NK-92 (cell line): ENCODE data around the gene HSPA1A.
"Not testable (repeated sequence)": the region's sequence is repeated elsewhere in the genome, so short reads cannot be mapped to it uniquely, and the experiment has no call there.

Source experiments
- DNase-seq: peaks from one replicate; lab custom pipeline; 2025; ENCODE audit not compliant: unreplicated experiment; lab: John Stamatoyannopoulos, UW

The HSPA1A gene

GRCh38 chr6:31834367-31835250 is 19.3 kb downstream of the HSPA1A start:
- no peak for DNase-seq

DNA sequence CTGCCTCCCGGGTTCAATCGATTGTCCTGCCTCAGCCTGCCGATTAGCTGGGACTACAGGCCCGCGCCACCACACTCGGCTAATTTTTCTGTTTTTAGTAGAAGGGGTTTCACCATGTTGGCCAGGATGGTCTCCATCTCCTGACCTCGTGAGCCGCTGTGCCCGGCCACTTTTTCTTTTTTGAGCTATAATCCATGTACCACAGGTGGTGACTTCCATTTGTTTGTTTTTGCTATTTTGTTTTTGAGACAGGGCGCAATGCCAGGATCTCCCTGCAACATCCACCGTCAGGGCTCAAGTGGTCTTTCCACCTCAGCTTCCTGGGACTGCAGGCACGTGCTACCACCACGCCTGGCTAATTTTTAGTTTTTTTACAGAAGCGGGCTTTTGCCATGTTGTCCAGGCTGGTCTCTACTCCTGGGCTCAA is 20.7 kb downstream of the HSPA1A start:
- DNase-seq = no peak

- DNase-seq = no peak
Measured at GRCh38 chr6:31836474-31837368, 21.4 kb downstream of the HSPA1A start.

DNA sequence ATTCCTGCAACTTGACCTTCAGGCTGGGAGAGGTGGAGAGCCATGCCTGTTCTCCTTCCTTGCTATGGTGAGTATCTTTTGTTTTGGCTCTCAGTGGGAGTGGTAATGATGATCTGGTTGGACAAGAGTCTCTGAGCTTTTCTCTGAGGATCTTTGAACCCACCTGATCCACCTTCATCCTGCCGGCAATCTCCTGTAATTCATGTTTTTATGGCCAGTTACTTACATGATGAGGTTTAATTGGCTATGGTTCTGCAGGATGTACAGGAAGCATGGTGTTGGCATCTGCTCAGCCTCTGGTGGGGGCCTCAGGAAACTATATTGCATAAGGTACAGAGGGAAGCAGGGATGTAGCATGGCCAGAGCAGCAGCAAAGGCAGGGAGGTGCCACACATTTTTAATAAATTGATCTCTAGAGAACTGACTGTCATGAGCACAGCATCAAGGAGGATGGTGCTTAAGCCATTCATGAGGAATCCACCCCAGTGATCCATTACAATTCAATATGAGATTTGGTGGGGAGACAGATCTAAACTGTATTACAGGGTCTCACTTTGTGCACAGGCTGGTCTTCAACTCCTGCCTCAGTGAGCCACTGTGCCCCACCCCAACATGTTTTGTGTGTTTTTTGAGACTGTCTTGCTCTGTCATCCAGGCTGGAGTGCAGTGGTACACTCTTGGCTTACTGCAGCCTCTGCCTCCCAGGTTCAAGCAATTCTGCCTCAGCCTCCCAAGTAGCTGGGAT is 22.2 kb downstream of the HSPA1A start:
- DNase-seq = no peak

DNA sequence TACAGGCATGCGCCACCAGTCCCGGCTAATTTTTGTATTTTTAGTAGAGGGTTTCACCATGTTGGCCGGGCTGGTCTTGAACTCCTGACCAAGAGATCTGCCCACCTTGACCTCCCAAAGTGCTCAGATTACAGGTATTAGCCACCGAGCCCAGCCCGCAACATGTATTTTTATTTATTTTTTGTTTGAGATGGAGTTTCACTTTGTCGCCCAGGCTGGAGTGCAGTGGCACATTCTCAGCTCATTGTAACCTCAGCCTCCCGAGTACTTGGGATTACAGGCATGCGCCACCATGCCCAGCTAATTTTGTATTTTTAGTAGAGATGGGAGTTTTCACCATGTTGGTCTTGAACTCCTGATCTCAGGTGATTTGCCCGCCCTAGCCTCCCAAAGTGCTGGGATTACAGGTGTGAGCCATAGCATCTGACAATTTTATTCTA is 22.8 kb downstream of the HSPA1A start:
- not testable (repeated sequence) for DNase-seq

GRCh38 chr6:31838968-31839367 is 23.6 kb downstream of the HSPA1A start:
- DNase-seq = no peak

DNA sequence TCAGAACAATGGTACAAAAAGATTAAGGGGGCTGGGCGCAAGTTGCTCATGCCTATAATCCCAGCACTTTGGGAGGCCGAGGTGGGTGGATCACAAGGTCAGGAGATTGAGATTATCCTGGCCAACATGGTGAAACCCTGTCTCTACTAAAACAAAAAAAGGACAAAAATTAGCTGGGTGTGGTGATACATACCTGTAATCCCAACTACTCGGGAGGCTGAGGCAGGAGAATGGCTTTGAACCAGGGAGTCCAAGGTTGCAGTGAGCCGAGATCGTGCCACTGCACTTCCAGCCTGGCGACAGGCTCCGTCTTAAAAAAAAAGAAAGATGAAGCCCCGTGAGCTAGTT is 24.4 kb downstream of the HSPA1A start:
- DNase-seq = not testable (repeated sequence)

DNA sequence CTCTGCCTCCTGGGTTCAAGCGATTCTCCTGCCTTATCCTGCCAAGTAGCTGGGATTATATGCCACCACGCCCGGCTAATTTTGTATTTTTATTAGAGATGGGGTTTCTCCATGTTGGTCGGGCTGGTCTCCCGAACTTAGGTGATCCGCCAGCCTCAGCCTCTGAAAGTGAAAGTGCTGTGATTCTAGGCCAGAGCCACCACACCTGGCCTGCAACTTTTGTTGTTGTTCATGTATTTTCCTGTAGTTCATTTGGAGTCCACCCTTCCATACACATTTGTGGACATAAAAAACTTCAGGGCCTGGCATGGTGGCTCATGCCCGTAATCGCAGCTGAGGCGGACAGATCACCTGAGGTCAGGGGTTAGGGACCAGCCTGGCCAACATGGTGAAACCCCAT is 26.7 kb downstream of the HSPA1A start:
- DNase-seq = no peak

DNA sequence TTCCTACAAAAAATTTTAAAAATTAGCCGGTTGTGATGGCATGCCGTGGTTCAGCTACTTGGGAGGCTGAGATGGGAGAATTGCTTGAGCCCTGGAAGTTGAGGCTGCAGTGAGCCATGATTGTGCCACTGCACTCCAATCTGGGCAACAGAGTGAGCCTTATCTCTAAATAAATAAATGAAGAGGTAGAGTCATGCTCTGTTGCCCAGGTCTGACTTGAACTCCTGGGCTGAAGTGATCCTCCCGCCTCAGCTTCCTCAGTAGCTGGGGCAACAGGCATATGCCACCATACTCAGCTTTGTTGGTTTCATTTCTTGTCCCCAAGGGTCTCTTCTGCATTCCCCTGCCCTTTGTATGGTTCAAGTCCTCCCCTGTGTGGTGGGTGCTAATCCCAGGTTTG is 29.2 kb downstream of the HSPA1A start:
- DNase-seq = no peak

GRCh38 chr6:31847276-31847978 is 32.1 kb downstream of the HSPA1A start:
- DNase-seq = no peak

- no peak for DNase-seq
Measured at GRCh38 chr6:31850765-31851484, 35.6 kb downstream of the HSPA1A start.

- no peak for DNase-seq
Measured at GRCh38 chr6:31851485-31851832, 36.1 kb downstream of the HSPA1A start.

DNA sequence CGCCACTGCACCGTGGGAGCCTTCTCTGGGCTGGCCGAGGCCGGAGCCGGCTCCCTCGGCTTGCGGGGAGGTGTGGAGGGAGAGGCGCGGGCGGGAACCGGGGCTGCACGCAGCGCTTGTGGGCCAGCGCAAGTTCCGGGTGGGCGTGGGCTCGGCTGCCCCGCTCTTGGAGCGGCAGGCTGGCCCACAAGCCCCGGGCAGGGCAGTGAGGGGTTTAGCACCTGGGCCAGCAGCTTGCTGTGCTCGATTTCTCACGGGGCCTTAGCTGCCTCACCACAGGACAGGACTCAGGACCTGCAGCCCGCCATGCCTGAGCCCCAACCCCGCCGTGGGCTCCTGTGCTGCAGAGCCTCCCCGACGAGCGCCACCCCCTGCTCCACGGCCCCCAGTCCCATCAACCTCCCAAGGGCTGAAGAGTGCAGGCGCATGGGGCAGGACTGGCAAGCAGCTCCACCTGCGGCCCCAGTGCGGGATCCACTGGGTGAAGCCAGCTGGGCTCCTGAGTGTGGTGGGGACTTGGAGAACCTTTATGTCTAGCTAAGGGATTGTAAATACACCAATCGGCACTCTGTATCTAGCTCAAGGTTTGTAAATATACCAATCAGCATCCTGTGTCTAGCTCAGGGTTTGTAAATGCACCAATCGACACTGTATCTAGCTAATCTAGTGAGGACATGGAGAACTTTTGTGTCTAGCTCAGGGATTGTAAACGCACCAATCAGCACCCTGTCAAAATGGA is 36.8 kb downstream of the HSPA1A start:
- DNase-seq = not testable (repeated sequence)

DNA sequence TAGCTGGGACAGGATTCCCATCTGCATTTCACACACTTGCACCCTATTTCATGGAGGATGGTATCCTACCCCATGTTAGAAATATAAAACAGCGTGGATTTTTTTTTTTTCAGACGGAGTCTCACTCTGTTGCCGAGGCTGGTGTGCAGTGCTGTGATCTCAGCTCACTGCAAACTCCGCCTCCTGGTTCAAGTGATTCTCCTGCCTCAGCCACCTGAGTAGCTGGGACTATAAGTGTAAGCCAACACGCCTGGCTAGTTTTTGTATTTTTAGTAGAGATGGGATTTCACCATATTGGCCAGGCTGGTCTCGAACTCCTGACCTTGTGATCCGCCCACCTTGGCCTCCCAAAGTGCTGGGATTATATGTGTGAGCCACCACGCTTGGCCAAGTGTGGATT is 42.4 kb downstream of the HSPA1A start:
- not testable (repeated sequence) for DNase-seq

DNA sequence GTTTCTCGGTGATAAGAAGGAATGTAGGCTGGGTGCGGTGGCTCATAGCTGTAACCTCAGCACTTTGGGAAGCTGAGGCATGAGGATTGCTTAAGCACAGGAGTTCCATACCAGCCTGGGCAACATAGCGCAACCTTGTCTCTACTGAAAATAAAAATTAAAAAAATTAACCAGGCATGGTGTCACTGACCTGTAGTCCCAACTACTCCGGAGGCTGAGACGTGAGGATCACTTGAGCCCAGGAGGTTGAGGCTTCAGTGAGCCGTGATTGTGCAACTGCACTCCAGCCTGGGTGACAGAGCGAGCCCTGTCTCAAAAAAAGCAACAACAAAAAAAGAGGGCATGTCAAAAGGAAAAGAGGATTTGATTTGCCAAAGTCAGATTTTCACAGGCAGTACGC is 43.4 kb downstream of the HSPA1A start:
- DNase-seq = no peak

DNA sequence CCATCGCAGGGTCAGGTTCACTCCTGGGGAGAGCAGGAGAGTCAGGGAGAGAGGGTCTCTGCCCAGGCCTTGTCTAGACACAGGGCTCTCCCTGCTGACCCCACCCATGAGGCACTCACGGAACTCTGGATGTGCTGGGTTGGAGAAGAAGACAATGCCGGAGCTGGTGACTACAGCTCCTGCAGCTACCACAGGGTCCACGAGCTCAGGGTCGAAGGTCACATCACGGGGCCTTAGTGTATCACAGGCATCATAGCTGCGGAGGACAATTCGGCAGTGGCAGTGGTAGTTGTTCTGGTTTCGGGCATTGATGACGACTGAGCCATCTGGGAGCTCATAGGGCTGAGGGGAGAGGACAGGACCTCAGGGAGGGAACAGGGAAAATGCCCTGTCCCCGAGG is 44.6 kb downstream of the HSPA1A start:
- no peak for DNase-seq

DNA sequence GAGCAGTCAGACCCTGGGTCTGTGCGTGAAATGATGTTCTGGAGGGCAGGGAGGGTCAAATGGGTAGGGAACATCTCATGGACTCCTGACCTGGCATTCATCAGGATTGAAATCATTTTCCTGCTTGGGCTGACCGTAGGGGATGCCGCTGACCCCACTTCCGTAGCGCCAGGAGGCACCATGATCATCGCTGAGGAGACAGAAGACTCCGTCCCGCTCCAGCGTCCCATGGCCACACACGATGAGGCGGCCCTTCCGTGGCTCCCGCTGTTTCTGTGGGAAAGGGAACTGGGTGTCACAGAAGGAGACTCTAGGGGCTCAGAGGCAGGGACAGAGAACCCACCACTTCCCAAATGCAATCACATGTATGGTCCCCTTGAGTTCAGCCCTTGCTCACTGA is 45.0 kb downstream of the HSPA1A start:
- no peak for DNase-seq

DNA sequence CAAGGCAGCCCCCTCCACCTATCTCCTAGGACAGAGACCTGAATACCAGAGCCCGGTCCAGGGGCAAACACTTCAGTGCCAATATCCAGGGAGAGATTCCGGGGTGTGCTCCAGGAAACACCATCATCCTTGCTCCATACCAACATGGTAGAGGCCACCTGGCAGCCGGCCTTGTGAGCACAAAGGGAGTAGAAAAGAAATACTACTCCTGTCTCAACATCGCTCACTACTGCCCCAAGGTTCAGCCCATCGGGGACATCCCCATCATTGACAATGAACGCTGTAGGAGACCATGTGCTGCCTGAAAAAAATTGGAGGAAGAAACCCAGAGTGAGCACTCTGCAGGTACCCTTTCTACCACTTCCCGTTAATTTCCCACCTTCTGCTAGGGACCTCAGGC is 45.8 kb downstream of the HSPA1A start:
- no peak for DNase-seq

GRCh38 chr6:31861919-31862343 is 46.6 kb downstream of the HSPA1A start:
- no peak for DNase-seq
